Activated CD8-positive, alpha-beta memory T cell treated with anti-CD3 and anti-CD28 coated beads, Interleukin-2, amount 50 U/mL, for 1 hour (primary cell): ENCODE results near the gene CRACR2B.
A peak's percentile ranks its signal among the peaks of the same experiment; 100 is the strongest.

Experiments
- DNase-seq: peaks from one replicate; pipeline ENCODE4 v3.0.0-alpha.2; 2020; ENCODE audit errors: extremely low read depth

Gene CRACR2B

GRCh38 chr11:811446-812245, 16.1 kb upstream of the CRACR2B start:
- DNase-seq = no peak

GRCh38 chr11:812390-812789, 15.3 kb upstream of the CRACR2B start:
- no peak for DNase-seq

- DNase-seq = no peak
These were observed 14.7 kb upstream of the CRACR2B start for GRCh38 chr11:813072-813455.

- no peak for DNase-seq
These were observed 14.1 kb upstream of the CRACR2B start for GRCh38 chr11:813456-814096.

GRCh38 chr11:815675-816432, 11.9 kb upstream of the CRACR2B start:
- no peak for DNase-seq

GRCh38 chr11:816433-816779, 11.3 kb upstream of the CRACR2B start:
- no peak for DNase-seq

- no peak for DNase-seq
These were observed 9.2 kb upstream of the CRACR2B start, which contains the start of gene PNPLA2 for GRCh38 chr11:818396-819128. PNPLA2 (plus strand) TSS chr11:818914; CDS start chr11:819719, 805 bp downstream.

GRCh38 chr11:819129-819931, 8.4 kb upstream of the CRACR2B start:
- DNase-seq = peak; percentile 70

GRCh38 chr11:819943-820649, 7.6 kb upstream of the CRACR2B start:
- peak; percentile 90 for DNase-seq

- DNase-seq = no peak
These were observed 6.8 kb upstream of the CRACR2B start for GRCh38 chr11:820655-821511.

- no peak for DNase-seq
These were observed 6.0 kb upstream of the CRACR2B start for GRCh38 chr11:821512-822371.

- no peak for DNase-seq
These were observed 4.1 kb upstream of the CRACR2B start for GRCh38 chr11:823441-824291.

GRCh38 chr11:824292-824880, 3.3 kb upstream of the CRACR2B start:
- DNase-seq = no peak

- no peak for DNase-seq
These were observed 2.8 kb upstream of the CRACR2B start for GRCh38 chr11:824942-825341.

- no peak for DNase-seq
These were observed 2.1 kb upstream of the CRACR2B start for GRCh38 chr11:825366-826226.

GRCh38 chr11:826227-826621, 1.5 kb upstream of the CRACR2B start:
- DNase-seq = no peak
